CD8-positive, alpha-beta memory T cell (primary cell): Measurements from ENCODE around the gene ST14. TPM values are rescaled to one million over a fixed set of nuclear protein-coding genes. Genes with fewer than 3 reads are reported as not detected.
"Not testable (repeated sequence)": the region's sequence is repeated elsewhere in the genome, so short reads cannot be mapped to it uniquely, and the experiment has no call there.

Experiments used
- CTCF ChIA-PET: fragments of 350-600 bp; sonication (Branson Sonifier 250); formaldehyde crosslinking; loops from one replicate; lab custom pipeline; 2021; ENCODE audit warnings: antibody characterized with exemption; lab: Charles Lee
- POLR2A ChIA-PET: fragments of 350-600 bp; sonication (Branson Sonifier 250); formaldehyde crosslinking; loops from one replicate; lab custom pipeline; 2021; ENCODE audit warnings: antibody characterized with exemption; lab: Charles Lee
- DNase-seq, 5 donors: peaks; one replicate each; pipeline versions ENCODE4 v3.0.0 to v3.0.0-alpha.2; 2020 to 2022; ENCODE audit warnings: mixed read lengths in 1 of 5
- H3K27ac ChIP-seq: one replicate; pipeline ENCODE4 v1.7.0; 2013; ENCODE audit warnings: low read depth, mild to moderate bottlenecking, low read length, moderate library complexity
- H3K27me3 ChIP-seq: 2 replicates; pipeline ENCODE4 v1.7.0; 2013; ENCODE audit warnings: low read length, mild to moderate bottlenecking; ENCODE audit not compliant: insufficient read depth, poor library complexity, severe bottlenecking
- H3K36me3 ChIP-seq: 2 replicates; pipeline ENCODE4 v1.7.0; 2013; ENCODE audit warnings: mild to moderate bottlenecking, low read length, moderate library complexity; ENCODE audit not compliant: insufficient read depth
- H3K4me1 ChIP-seq: 2 replicates; pipeline ENCODE4 v1.7.0; 2013; ENCODE audit warnings: mild to moderate bottlenecking, low read length, moderate library complexity; ENCODE audit not compliant: insufficient read depth
- H3K4me3 ChIP-seq: 2 replicates; pipeline ENCODE4 v1.7.0; 2013; ENCODE audit warnings: mild to moderate bottlenecking, low read length
- H3K9me3 ChIP-seq: 2 replicates; pipeline ENCODE4 v1.7.0; 2013; ENCODE audit warnings: mild to moderate bottlenecking, low read length
- H3K27ac Mint-ChIP-seq, 8 donors: one replicate each; pipeline ENCODE4 v1.8.0; 2020 to 2021; ENCODE audit warnings: mixed read lengths in 8 of 8, mild to moderate bottlenecking in 6 of 8, inconsistent platforms in 3 of 8, moderate library complexity in 3 of 8
- H3K27me3 Mint-ChIP-seq, 2 donors: one replicate each; pipeline ENCODE4 v1.8.0; 2020 to 2021; ENCODE audit warnings: mixed read lengths in 2 of 2, mild to moderate bottlenecking in 1 of 2, moderate library complexity in 1 of 2
- H3K36me3 Mint-ChIP-seq, 3 donors: one replicate each; pipeline ENCODE4 v1.8.0; 2020 to 2021; ENCODE audit warnings: mixed read lengths in 3 of 3, inconsistent platforms in 1 of 3, mild to moderate bottlenecking in 1 of 3
- H3K4me1 Mint-ChIP-seq, 3 donors: one replicate each; pipeline ENCODE4 v1.8.0; 2020 to 2021; ENCODE audit warnings: mixed read lengths in 3 of 3, inconsistent platforms in 1 of 3, mild to moderate bottlenecking in 1 of 3
- H3K4me3 Mint-ChIP-seq, 7 donors: one replicate each; pipeline ENCODE4 v1.8.0; 2020 to 2021; ENCODE audit warnings: mixed read lengths in 7 of 7, mild to moderate bottlenecking in 6 of 7, moderate library complexity in 4 of 7, inconsistent platforms in 2 of 7
- H3K9me3 Mint-ChIP-seq, 5 donors: one replicate each; pipeline ENCODE4 v1.8.0; 2020 to 2022; ENCODE audit warnings: mixed read lengths in 5 of 5, mild to moderate bottlenecking in 3 of 5, moderate library complexity in 2 of 5, inconsistent platforms in 1 of 5
- polyA plus RNA-seq: library from polyadenylated mRNA; unstranded; fragments of 300-500 nt; fragmentation: Illumina TruSeq; gene quantifications from one replicate; pipeline ENCODE4 v1.2.3, GENCODE V29; 2021
- total RNA-seq, 2 experiments: library from RNA; stranded (reverse); gene quantifications; one replicate each; pipeline ENCODE4 v1.2.3, GENCODE V29; 2021

Gene ST14
- total and polyA plus RNA-seq, 3 experiments from 2014 or later: 0.18 to 0.35 TPM; not detected in 1

DNA sequence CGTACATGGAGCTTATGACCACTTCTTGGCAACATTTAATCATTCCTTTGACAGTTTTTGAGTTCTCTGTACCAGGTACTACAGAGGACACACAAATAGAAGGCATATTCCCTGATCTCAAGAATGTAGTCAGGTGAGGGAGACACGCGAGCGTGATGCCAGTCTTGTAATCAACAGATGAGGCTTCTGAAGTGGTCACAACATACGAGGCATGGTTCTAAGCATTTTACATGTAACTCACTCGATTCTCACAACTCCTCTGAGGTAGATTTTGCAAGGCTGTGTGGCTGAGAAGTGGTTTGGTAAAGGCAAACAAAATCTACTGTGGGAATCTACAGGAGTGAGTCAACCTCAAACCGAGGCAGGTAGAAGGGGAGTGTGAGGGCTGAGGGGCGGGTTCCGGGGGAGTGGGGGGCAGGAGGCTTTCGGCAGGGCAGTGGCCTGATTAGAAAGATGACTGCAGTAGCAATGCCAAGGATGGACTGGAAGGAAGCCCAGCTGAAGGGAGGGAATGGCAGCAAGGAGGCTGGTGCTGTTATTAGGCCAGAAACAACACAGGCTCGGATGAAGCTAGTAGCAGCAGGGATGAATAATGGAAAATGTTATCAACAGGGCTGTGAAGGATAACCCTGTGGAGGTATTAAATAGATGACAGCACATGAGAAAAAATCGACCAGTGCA is 63.8 kb downstream of the ST14 start:
- Histone ChIP-seq H3K4me1 (no peaks in the 10 kb centered on the region), H3K9me3 (no peaks in the 10 kb centered on the region), H3K36me3 (no peaks in the 10 kb centered on the region), H3K4me3 (no peak overlapping the region), H3K27ac (no peak overlapping the region), H3K27me3 (no peaks in the 10 kb centered on the region)
- H3K9me3 Mint-ChIP-seq: no peaks in the 10 kb centered on the region
- peaks cover 0 to 3% (median 0%) of the 10 kb centered on the region in 3 donors for H3K36me3 Mint-ChIP-seq
- no peak for DNase-seq
- POLR2A ChIA-PET: no interaction called here
- H3K4me3 Mint-ChIP-seq: peak overlapping the region in 4 of 7 donors; percentile 20 to 60 (median 48)
- H3K27ac Mint-ChIP-seq: peak overlapping the region; percentile 1 to 89 (median 78)
- no peaks in the 10 kb centered on the region for H3K27me3 Mint-ChIP-seq
- CTCF ChIA-PET: interaction anchor here (1.1 kb wide), 1 partner anchor 11 kb away, joined by 4 read pairs; no protein-coding TSS in a partner anchor
- H3K4me1 Mint-ChIP-seq: peaks cover 14 to 22% (median 21%) of the 10 kb centered on the region in 3 donors

DNA sequence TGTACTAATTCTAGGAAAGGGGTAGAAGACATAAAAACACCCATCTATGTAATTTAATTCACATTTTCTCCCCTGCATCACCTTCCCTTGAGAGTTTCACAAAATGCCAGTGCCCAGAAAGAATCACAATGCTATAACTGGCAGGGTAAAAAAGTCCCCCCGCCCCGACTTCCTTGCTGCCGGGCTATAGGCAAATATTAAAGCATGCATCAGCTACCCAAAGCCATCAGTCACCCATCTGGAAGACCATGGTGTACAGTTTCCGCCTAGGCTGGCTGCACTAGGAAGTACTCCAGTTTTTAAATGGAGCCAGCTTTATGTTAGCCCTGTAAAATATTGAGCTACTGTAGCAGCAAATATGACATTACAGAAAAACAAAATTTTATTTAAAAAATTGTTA is 67.8 kb downstream of the ST14 start:
- Mint-ChIP-seq H3K36me3 (peaks cover 0 to 13% (median 4%) of the 10 kb centered on the region in 3 donors), H3K9me3 (no peaks in the 10 kb centered on the region), H3K27me3 (no peaks in the 10 kb centered on the region), H3K27ac (no peak overlapping the region), H3K4me1 (peaks cover 14 to 20% (median 18%) of the 10 kb centered on the region in 3 donors), H3K4me3 (no peak overlapping the region)
- no peaks in the 10 kb centered on the region for H3K4me1 ChIP-seq
- no peak overlapping the region for H3K27ac ChIP-seq
- POLR2A ChIA-PET: no interaction called here
- CTCF ChIA-PET: no interaction called here
- no peak overlapping the region for H3K4me3 ChIP-seq
- no peaks in the 10 kb centered on the region for H3K9me3 ChIP-seq
- DNase-seq: no peak
- no peaks in the 10 kb centered on the region for H3K27me3 ChIP-seq
- no peaks in the 10 kb centered on the region for H3K36me3 ChIP-seq

DNA sequence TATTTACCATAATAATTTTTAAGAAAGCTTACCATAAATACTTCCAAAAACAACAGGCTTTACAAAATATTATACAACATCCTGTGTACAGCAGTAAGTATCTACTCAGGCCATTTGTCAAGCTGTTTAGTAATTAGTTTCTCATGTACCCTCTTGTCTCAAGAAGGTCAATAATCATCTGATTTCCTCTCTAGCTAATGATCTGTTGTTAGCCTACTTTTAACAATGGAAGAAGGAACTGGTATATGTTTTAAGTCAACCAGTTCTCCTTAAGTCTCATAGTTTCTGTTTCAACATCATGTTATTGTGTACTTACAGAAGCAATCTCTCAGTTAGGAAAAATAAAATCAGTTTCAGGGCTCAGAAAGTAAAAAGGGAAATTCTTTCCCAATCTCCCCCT is 73.9 kb downstream of the ST14 start:
- H3K4me3 Mint-ChIP-seq, H3K4me3 ChIP-seq, CTCF ChIA-PET, POLR2A ChIA-PET, H3K27me3 ChIP-seq, H3K4me1 ChIP-seq, H3K9me3 ChIP-seq, H3K27ac Mint-ChIP-seq, H3K27ac ChIP-seq, DNase-seq, H3K27me3 Mint-ChIP-seq, H3K9me3 Mint-ChIP-seq, H3K4me1 Mint-ChIP-seq: not testable (repeated sequence)
- peaks cover 15% of the 10 kb centered on the region for H3K36me3 ChIP-seq
- peaks cover 0 to 51% (median 18%) of the 10 kb centered on the region in 3 donors for H3K36me3 Mint-ChIP-seq

DNA sequence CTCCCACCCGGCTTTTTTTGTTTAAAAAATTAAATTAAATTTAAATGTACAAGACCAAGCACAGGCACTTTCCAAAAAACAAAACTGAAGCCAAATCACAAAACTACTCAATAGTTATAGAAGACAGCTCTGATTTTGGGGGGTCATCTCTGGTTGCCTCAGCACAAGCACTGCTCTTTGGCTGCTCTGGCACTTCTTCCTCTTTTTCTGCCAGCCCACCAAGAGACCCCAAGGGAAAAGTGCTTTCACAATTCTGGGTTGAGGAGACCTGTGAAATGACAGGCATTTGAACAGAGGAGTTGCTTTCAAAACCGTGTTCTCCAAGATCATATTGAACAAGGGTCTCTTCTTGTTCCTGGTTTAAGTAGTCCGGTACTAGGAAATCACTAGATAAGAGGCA is 74.3 kb downstream of the ST14 start:
- peaks cover 0 to 54% (median 20%) of the 10 kb centered on the region in 3 donors for H3K36me3 Mint-ChIP-seq
- H3K4me1 Mint-ChIP-seq, CTCF ChIA-PET, H3K4me1 ChIP-seq, H3K9me3 ChIP-seq, H3K9me3 Mint-ChIP-seq, H3K4me3 Mint-ChIP-seq, DNase-seq, H3K27ac ChIP-seq, POLR2A ChIA-PET, H3K27me3 Mint-ChIP-seq, H3K4me3 ChIP-seq, H3K27me3 ChIP-seq: not testable (repeated sequence)
- peaks cover 19% of the 10 kb centered on the region for H3K36me3 ChIP-seq
- H3K27ac Mint-ChIP-seq: peak overlapping the region in 1 of 8 donors; percentile 1

DNA sequence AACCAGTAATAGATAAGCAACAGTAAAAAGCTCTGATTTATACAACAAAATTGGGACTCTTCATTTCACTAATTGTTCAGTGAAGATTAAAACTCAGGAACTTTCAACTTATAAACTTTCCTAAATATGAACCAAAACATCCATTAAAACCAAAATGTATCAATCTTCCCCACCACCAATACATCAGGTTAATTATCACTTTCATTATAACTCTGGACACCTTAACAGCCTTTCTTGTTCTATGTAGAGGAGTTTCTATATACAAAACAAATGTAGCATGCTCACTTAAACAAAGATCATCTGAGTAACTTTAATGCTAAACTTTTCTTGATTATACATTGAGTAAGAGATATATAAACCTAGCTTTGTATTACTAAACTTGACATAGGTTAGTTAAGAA is 74.7 kb downstream of the ST14 start:
- DNase-seq: no peak
- ChIA-PET CTCF (no interaction called here), POLR2A (no interaction called here)
- no peak overlapping the region for H3K4me3 ChIP-seq
- no peaks in the 10 kb centered on the region for H3K27me3 ChIP-seq
- Mint-ChIP-seq H3K27ac (peak overlapping the region in 2 of 8 donors; percentile 1 to 10), H3K27me3 (no peaks in the 10 kb centered on the region), H3K4me3 (no peak overlapping the region), H3K36me3 (peaks cover 0 to 56% (median 21%) of the 10 kb centered on the region in 3 donors), H3K9me3 (no peaks in the 10 kb centered on the region), H3K4me1 (peaks cover 0 to 3% (median 0%) of the 10 kb centered on the region in 3 donors)
- H3K36me3 ChIP-seq: peaks cover 24% of the 10 kb centered on the region
- no peaks in the 10 kb centered on the region for H3K9me3 ChIP-seq
- no peak overlapping the region for H3K27ac ChIP-seq
- H3K4me1 ChIP-seq: no peaks in the 10 kb centered on the region

DNA sequence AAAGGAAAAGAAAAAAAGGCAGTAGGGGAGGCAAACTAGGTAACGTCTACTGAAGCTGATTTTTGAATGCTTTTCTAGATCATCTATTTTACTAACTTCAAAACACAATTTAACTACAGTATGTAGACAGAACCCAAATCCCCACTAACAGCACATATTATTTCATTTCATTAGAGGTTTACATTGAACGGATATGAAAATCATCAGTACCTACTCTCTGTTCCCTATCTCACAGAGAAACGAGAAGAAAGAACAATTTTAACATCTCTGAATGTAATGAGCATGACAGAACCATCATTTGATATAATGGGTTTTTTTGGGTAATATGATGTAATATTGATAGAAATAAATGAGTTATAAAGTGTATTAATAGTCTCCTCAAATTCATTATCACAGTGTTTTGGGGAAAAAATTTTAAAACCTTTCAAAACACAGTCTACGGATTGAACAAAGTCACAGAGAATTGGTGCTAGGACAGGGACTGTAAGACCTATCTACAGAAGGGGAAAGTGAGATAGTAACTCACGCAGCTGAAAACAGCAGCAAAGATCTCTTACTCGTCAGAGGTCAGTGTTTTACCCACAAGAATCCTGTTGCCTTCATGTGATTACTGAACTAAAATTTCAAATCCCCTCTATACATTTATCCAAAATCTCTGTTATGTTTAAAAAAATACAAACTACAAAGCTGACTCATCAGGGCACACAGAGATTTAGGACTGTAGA is 77.9 kb downstream of the ST14 start:
- CTCF ChIA-PET: no interaction called here
- H3K36me3 ChIP-seq: peaks cover 25% of the 10 kb centered on the region
- H3K27me3 ChIP-seq: no peaks in the 10 kb centered on the region
- Mint-ChIP-seq H3K27me3 (no peaks in the 10 kb centered on the region), H3K36me3 (peaks cover 3 to 55% (median 18%) of the 10 kb centered on the region in 3 donors), H3K4me1 (peaks cover 2 to 20% (median 2%) of the 10 kb centered on the region in 3 donors), H3K4me3 (no peak overlapping the region), H3K9me3 (no peaks in the 10 kb centered on the region), H3K27ac (peak overlapping the region in 2 of 8 donors; percentile 26 to 27)
- no peak overlapping the region for H3K27ac ChIP-seq
- H3K4me3 ChIP-seq: no peak overlapping the region
- no peaks in the 10 kb centered on the region for H3K4me1 ChIP-seq
- DNase-seq: no peak
- POLR2A ChIA-PET: no interaction called here
- H3K9me3 ChIP-seq: no peaks in the 10 kb centered on the region

DNA sequence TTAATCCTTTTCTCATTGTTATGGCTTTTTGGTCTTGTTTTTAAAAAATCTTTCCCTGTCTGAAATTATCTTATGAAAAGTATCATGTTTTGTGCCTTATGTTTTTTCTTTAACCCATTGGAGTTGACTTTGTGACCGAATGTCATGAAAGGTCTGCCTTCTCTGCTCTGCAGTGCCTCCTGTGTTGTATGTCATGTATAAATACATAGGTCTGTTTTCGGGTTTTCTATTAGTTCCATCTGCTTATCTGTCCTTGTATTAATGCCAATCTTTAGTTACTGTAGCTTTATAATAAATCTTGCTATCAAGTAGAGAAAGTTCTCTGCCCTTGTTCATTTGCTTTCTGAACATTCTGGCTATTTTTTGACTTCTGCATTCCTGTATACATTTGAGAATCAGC is 82.1 kb downstream of the ST14 start:
- no peaks in the 10 kb centered on the region for H3K9me3 ChIP-seq
- Mint-ChIP-seq H3K4me1 (peaks cover 25 to 53% (median 36%) of the 10 kb centered on the region in 3 donors), H3K36me3 (peaks cover 3 to 41% (median 9%) of the 10 kb centered on the region in 3 donors), H3K4me3 (no peak overlapping the region), H3K27me3 (no peaks in the 10 kb centered on the region), H3K9me3 (no peaks in the 10 kb centered on the region), H3K27ac (peak overlapping the region in 1 of 8 donors; percentile 55)
- ChIA-PET CTCF (no interaction called here), POLR2A (no interaction called here)
- no peak for DNase-seq
- no peak overlapping the region for H3K27ac ChIP-seq
- no peaks in the 10 kb centered on the region for H3K27me3 ChIP-seq
- H3K4me3 ChIP-seq: no peak overlapping the region
- H3K36me3 ChIP-seq: peaks cover 17% of the 10 kb centered on the region
- peaks cover 9% of the 10 kb centered on the region for H3K4me1 ChIP-seq

DNA sequence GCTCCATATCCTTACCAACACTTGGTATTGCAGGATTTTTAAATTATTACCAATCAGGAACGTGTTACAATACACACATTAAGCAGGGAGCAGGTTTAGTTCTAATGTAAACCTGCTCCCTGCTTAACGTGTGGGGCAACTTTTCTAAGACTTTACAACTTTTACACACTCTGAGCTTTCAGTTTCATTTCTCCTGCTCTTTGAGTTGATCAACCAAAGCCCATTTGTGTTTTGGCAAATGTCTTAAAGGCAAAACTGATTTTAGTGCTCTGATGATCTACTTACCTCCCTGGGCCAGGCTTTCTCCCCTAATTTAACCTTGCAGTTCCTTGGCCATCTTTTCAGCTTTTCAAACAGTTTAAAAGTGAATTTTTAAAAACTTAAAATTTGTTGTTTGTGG is 84.2 kb downstream of the ST14 start:
- ChIA-PET POLR2A (no interaction called here), CTCF (no interaction called here)
- H3K4me1 ChIP-seq: peaks cover 9% of the 10 kb centered on the region
- H3K36me3 ChIP-seq: peaks cover 6% of the 10 kb centered on the region
- Mint-ChIP-seq H3K27me3 (no peaks in the 10 kb centered on the region), H3K4me3 (peak overlapping the region in 5 of 7 donors; percentile 19 to 56 (median 42)), H3K9me3 (no peaks in the 10 kb centered on the region), H3K4me1 (peaks cover 38 to 68% (median 51%) of the 10 kb centered on the region in 3 donors), H3K36me3 (peaks cover 3 to 26% (median 4%) of the 10 kb centered on the region in 3 donors), H3K27ac (peak overlapping the region in 4 of 8 donors; percentile 19 to 71 (median 50))
- H3K9me3 ChIP-seq: no peaks in the 10 kb centered on the region
- H3K27me3 ChIP-seq: no peaks in the 10 kb centered on the region
- no peak for DNase-seq
- H3K27ac ChIP-seq: no peak overlapping the region
- no peak overlapping the region for H3K4me3 ChIP-seq
